Activated CD4-positive, alpha-beta memory T cell treated with anti-CD3 and anti-CD28 coated beads for 36 hours (primary cell): ENCODE data around the gene STRN3. TPM values are rescaled to one million over a fixed set of nuclear protein-coding genes. Genes with fewer than 3 reads are reported as not detected.

Experiments
- CTCF ChIA-PET: fragments of 350-600 bp; sonication (Branson Sonifier 250); formaldehyde crosslinking; loops from one replicate; lab custom pipeline; 2021; ENCODE audit warnings: antibody characterized with exemption, inconsistent platforms; lab: Charles Lee
- POLR2A ChIA-PET: fragments of 350-600 bp; sonication (Branson Sonifier 250); formaldehyde crosslinking; loops from one replicate; lab custom pipeline; 2021; ENCODE audit warnings: antibody characterized with exemption; lab: Charles Lee
- DNase-seq: peaks from one replicate; pipeline ENCODE4 v3.0.0-alpha.2; 2020
- H3K27ac Mint-ChIP-seq: one replicate; pipeline ENCODE4 v1.8.0; 2021; ENCODE audit warnings: mixed read lengths
- H3K27me3 Mint-ChIP-seq: one replicate; pipeline ENCODE4 v1.8.0; 2021; ENCODE audit warnings: mixed read lengths
- H3K36me3 Mint-ChIP-seq: one replicate; pipeline ENCODE4 v1.8.0; 2021; ENCODE audit warnings: mixed read lengths
- H3K4me1 Mint-ChIP-seq: one replicate; pipeline ENCODE4 v1.8.0; 2021; ENCODE audit warnings: low read depth, mixed read lengths
- H3K4me3 Mint-ChIP-seq: one replicate; pipeline ENCODE4 v1.8.0; 2021; ENCODE audit warnings: mild to moderate bottlenecking, mixed read lengths
- H3K9me3 Mint-ChIP-seq: one replicate; pipeline ENCODE4 v1.8.0; 2021; ENCODE audit warnings: mixed read lengths
- intact Hi-C: fragments of 100-400 bp; cut with micrococcal nuclease; formaldehyde crosslinking; loops from one replicate; pipeline ENCODE4 v1.15.1; 2023
- total RNA-seq, 2 experiments: library from RNA; stranded (reverse); gene quantifications; one replicate each; pipeline ENCODE4 v1.2.3, GENCODE V29; 2021

STRN3 gene
- total RNA-seq, 2 experiments from 2014 or later, result 17.4 to 19.4 TPM

GRCh38 chr14:30996892-30997659 lies 29.1 kb downstream of the STRN3 start:
- H3K27me3 Mint-ChIP-seq, result no peaks in the 10 kb centered on the region
- CTCF ChIA-PET, result no interaction called here
- peaks cover 34% of the 10 kb centered on the region for H3K36me3 Mint-ChIP-seq
- no peak overlapping the region for H3K4me3 Mint-ChIP-seq
- peaks cover 19% of the 10 kb centered on the region for H3K9me3 Mint-ChIP-seq
- POLR2A ChIA-PET, result interaction anchor here (1.0 kb wide), 1 partner anchor 211 kb away, joined by 3 read pairs; the partner anchor contains the start of gene HECTD1
- H3K4me1 Mint-ChIP-seq, result peaks cover 39% of the 10 kb centered on the region
- H3K27ac Mint-ChIP-seq, result no peak overlapping the region
- intact Hi-C loops, result loop anchor here (10.0 kb wide), 1 partner anchor 208 kb away; the partner anchor contains the start of gene HECTD1
- no peak for DNase-seq

- H3K9me3 Mint-ChIP-seq, result peaks cover 19% of the 10 kb centered on the region
- no peak overlapping the region for H3K27ac Mint-ChIP-seq
- peaks cover 44% of the 10 kb centered on the region for H3K4me1 Mint-ChIP-seq
- POLR2A ChIA-PET, result interaction anchor here (0.7 to 1.0 kb wide), 3 partner anchors 9 to 212 kb away, joined by 3 read pairs; partner anchors contain the start of gene HECTD1
- H3K27me3 Mint-ChIP-seq, result no peaks in the 10 kb centered on the region
- no peak overlapping the region for H3K4me3 Mint-ChIP-seq
- peaks cover 26% of the 10 kb centered on the region for H3K36me3 Mint-ChIP-seq
- CTCF ChIA-PET, result interaction anchor here (0.7 to 1.0 kb wide), 2 partner anchors 16 to 59 kb away, joined by 3 to 5 read pairs; no protein-coding TSS in a partner anchor
- intact Hi-C loops, result loop anchor here (1.0 to 10.0 kb wide), 2 partner anchors 31 to 209 kb away; partner anchors contain the start of genes HECTD1 and STRN3
- DNase-seq, result no peak
Measured at GRCh38 chr14:30995689-30996088, 30.5 kb downstream of the STRN3 start.

DNA sequence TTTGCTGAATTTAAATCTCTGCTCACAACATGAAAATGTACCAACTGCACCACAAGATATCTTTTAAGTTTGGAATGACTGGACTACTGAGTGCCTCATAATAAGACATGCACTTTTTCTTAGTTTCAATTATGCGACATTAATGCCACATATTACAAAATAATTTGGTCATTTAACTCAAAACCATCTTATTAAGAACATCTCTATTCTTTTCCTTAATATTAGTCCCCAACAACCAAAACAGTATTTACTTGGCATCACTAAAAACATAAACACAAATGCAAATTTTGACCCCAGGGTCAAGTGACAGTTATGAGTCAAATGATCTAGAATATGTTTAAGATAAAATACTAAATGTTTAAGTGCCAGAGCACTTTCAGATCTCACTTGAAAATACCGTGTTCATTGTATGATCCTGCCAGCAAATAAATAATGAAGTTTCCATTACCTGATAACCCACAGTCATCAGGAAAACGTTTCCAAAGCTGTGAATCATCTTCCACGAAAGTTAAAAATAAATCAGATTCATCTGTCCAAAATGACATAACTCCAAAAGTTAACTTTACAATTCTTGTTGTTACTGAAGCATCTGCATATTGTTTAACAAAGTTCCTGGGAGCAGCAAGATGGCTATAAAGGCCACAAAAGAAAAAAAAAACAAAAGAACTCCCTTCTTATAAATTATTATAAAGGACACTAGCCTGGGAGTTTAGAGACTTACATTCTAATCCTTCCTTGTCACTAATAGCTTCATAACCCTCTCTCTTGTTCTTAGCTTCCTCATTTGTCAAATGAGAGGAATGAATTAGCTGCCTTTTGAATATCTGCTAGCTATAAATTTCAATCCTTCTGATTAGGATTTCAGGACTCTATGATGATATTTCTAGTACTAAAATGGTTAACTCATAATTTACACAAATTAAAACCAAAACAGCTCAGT lies 31.2 kb downstream of the STRN3 start:
- Mint-ChIP-seq H3K4me1 (peaks cover 44% of the 10 kb centered on the region), H3K27me3 (no peaks in the 10 kb centered on the region), H3K4me3 (no peak overlapping the region), H3K9me3 (peaks cover 19% of the 10 kb centered on the region), H3K36me3 (peaks cover 24% of the 10 kb centered on the region), H3K27ac (peak overlapping the region; percentile 52)
- intact Hi-C loops, result loop anchor here (1.0 to 10.0 kb wide), 2 partner anchors 31 to 210 kb away; partner anchors contain the start of genes HECTD1 and STRN3
- POLR2A ChIA-PET, result interaction anchor here (0.9 kb wide), 1 partner anchor 32 kb away, joined by 3 read pairs; no protein-coding TSS in a partner anchor
- no peak for DNase-seq
- CTCF ChIA-PET, result interaction anchor here (0.7 to 1.0 kb wide), 2 partner anchors 15 to 60 kb away, joined by 3 to 5 read pairs; no protein-coding TSS in a partner anchor

DNA sequence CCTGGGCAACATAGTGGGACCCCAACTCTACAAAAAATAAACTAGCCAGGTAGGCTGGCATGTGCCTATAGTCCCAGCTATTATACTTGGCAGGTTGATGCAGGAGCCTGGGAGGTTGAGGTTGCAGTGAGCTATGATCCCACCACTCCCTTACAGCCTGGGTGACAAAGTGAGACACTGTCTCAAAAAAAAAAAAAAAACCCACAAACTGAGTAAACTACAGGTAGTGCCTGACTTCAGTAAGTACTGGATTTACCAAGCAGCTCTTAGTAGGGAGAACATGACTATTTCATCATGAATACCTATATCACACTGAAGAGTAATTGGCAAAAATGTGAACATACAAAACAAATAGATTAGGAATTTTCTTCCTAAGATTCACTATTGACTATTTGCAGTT lies 33.1 kb downstream of the STRN3 start:
- CTCF ChIA-PET, result interaction anchor here (0.6 to 1.3 kb wide), 3 partner anchors 23 to 114 kb away, joined by 3 to 4 read pairs (median 3); no protein-coding TSS in a partner anchor

GRCh38 chr14:30991408-30991807 lies 34.8 kb downstream of the STRN3 start:
- Mint-ChIP-seq H3K27me3 (no peaks in the 10 kb centered on the region), H3K4me3 (no peak overlapping the region), H3K4me1 (peaks cover 51% of the 10 kb centered on the region), H3K27ac (peak overlapping the region; percentile 4), H3K36me3 (no peaks in the 10 kb centered on the region), H3K9me3 (no peaks in the 10 kb centered on the region)
- ChIA-PET CTCF (interaction anchor here (1.0 kb wide), 1 partner anchor 11 kb away, joined by 3 read pairs; no protein-coding TSS in a partner anchor), POLR2A (no interaction called here)
- intact Hi-C loops, result loop anchor here (10.0 kb wide), 1 partner anchor 213 kb away; the partner anchor contains the start of gene HECTD1
- DNase-seq, result no peak

More for the DNA sequence above, 33.1 kb downstream of the STRN3 start:
- Mint-ChIP-seq H3K36me3 (peaks cover 9% of the 10 kb centered on the region), H3K27me3 (no peaks in the 10 kb centered on the region), H3K27ac (no peak overlapping the region), H3K4me1 (peaks cover 56% of the 10 kb centered on the region), H3K4me3 (no peak overlapping the region), H3K9me3 (peaks cover 7% of the 10 kb centered on the region)
- POLR2A ChIA-PET, result no interaction called here
- intact Hi-C loops, result loop anchor here (10.0 kb wide), 1 partner anchor 212 kb away; the partner anchor contains the start of gene HECTD1
- DNase-seq, result peak; percentile 31

GRCh38 chr14:30990770-30991169 lies 35.4 kb downstream of the STRN3 start:
- intact Hi-C loops, result loop anchor here (10.0 kb wide), 1 partner anchor 214 kb away; the partner anchor contains the start of gene HECTD1
- no peak overlapping the region for H3K4me3 Mint-ChIP-seq
- CTCF ChIA-PET, result interaction anchor here (1.0 kb wide), 1 partner anchor 11 kb away, joined by 3 read pairs; no protein-coding TSS in a partner anchor
- H3K9me3 Mint-ChIP-seq, result no peaks in the 10 kb centered on the region
- H3K4me1 Mint-ChIP-seq, result peaks cover 48% of the 10 kb centered on the region
- H3K27ac Mint-ChIP-seq, result no peak overlapping the region
- no peak for DNase-seq
- POLR2A ChIA-PET, result interaction anchor here (1.0 kb wide), 1 partner anchor 36 kb away, joined by 3 read pairs; the partner anchor contains the start of gene STRN3
- H3K27me3 Mint-ChIP-seq, result no peaks in the 10 kb centered on the region
- no peaks in the 10 kb centered on the region for H3K36me3 Mint-ChIP-seq

DNA sequence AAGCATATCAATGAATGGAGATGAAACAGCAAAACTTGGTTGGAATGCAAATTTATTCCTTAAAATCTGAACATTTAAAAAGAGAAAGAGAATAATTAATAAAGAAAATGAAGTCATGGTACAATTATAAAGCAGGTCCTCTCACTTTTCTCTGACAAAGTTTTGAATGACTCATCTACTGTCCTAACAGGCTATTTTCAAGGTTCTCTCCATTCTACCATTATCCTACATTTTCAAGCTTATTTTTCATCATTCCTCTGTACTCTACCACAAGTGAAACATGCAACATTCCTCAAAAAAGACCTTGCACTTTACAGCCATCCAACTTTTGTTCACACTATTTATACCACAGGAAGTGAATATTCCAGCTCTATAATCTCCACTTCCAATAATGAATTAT lies 37.7 kb downstream of the STRN3 start:
- Mint-ChIP-seq H3K4me3 (no peak overlapping the region), H3K36me3 (no peaks in the 10 kb centered on the region), H3K27ac (no peak overlapping the region), H3K4me1 (peaks cover 34% of the 10 kb centered on the region), H3K27me3 (no peaks in the 10 kb centered on the region), H3K9me3 (no peaks in the 10 kb centered on the region)
- no peak for DNase-seq
- CTCF ChIA-PET, result no interaction called here
- intact Hi-C loops, result no loop called here
- POLR2A ChIA-PET, result no interaction called here

- H3K27me3 Mint-ChIP-seq, result no peaks in the 10 kb centered on the region
- H3K4me3 Mint-ChIP-seq, result no peak overlapping the region
- H3K36me3 Mint-ChIP-seq, result no peaks in the 10 kb centered on the region
- no peaks in the 10 kb centered on the region for H3K9me3 Mint-ChIP-seq
- no peak overlapping the region for H3K27ac Mint-ChIP-seq
- H3K4me1 Mint-ChIP-seq, result peaks cover 17% of the 10 kb centered on the region
- intact Hi-C loops, result no loop called here
- ChIA-PET POLR2A (interaction anchor here (0.8 kb wide), 1 partner anchor 10 kb away, joined by 3 read pairs; no protein-coding TSS in a partner anchor), CTCF (interaction anchor here (1.3 kb wide), 1 partner anchor 97 kb away, joined by 4 read pairs; no protein-coding TSS in a partner anchor)
- no peak for DNase-seq
Measured at GRCh38 chr14:30985796-30986195, 40.4 kb downstream of the STRN3 start.

DNA sequence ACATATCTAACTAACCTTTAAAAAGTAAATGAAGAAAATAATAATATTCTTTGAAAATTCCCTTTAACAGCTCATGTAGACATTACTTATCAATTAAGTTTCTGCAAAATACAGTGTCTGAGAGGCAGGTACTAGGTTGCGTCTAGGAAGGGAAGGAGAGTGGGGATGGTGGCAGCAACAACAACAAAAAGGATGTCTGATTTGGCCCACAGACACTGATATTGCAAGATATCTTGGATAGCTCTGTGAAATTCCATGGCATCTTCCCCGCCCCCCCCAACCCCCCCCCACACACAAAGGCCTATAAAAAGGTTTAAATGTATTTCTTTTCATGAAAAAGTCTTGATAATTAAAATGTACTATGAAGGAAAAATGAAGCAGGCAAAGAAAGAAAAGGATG lies 42.3 kb downstream of the STRN3 start:
- no peak overlapping the region for H3K4me3 Mint-ChIP-seq
- no peak overlapping the region for H3K27ac Mint-ChIP-seq
- no peak for DNase-seq
- ChIA-PET CTCF (interaction anchor here (0.9 kb wide), 2 partner anchors 14 to 99 kb away, joined by 3 to 4 read pairs; no protein-coding TSS in a partner anchor), POLR2A (no interaction called here)
- H3K4me1 Mint-ChIP-seq, result peaks cover 11% of the 10 kb centered on the region
- H3K27me3 Mint-ChIP-seq, result no peaks in the 10 kb centered on the region
- H3K9me3 Mint-ChIP-seq, result no peaks in the 10 kb centered on the region
- H3K36me3 Mint-ChIP-seq, result no peaks in the 10 kb centered on the region
- intact Hi-C loops, result no loop called here

GRCh38 chr14:30982533-30982932 lies 43.6 kb downstream of the STRN3 start:
- ChIA-PET POLR2A (no interaction called here), CTCF (interaction anchor here (0.6 to 2.0 kb wide), 2 partner anchors 104 to 431 kb away, joined by 3 to 7 read pairs; no protein-coding TSS in a partner anchor)
- DNase-seq, result no peak
- intact Hi-C loops, result no loop called here
- no peak overlapping the region for H3K4me3 Mint-ChIP-seq
- H3K27me3 Mint-ChIP-seq, result no peaks in the 10 kb centered on the region
- peaks cover 11% of the 10 kb centered on the region for H3K4me1 Mint-ChIP-seq
- no peak overlapping the region for H3K27ac Mint-ChIP-seq
- H3K9me3 Mint-ChIP-seq, result no peaks in the 10 kb centered on the region
- H3K36me3 Mint-ChIP-seq, result no peaks in the 10 kb centered on the region

- H3K4me3 Mint-ChIP-seq, result no peak overlapping the region
- H3K27ac Mint-ChIP-seq, result no peak overlapping the region
- H3K36me3 Mint-ChIP-seq, result no peaks in the 10 kb centered on the region
- CTCF ChIA-PET, result interaction anchor here (0.6 to 2.5 kb wide), 9 partner anchors 10 to 358 kb away, joined by 3 to 21 read pairs (median 5); partner anchors contain the start of gene STRN3
- H3K4me1 Mint-ChIP-seq, result peaks cover 11% of the 10 kb centered on the region
- intact Hi-C loops, result loop anchor here (1.0 to 2.0 kb wide), 2 partner anchors 101 to 376 kb away; no protein-coding TSS in a partner anchor
- no peaks in the 10 kb centered on the region for H3K27me3 Mint-ChIP-seq
- POLR2A ChIA-PET, result no interaction called here
- peaks cover 2% of the 10 kb centered on the region for H3K9me3 Mint-ChIP-seq
- no peak for DNase-seq
Measured at GRCh38 chr14:30980980-30981379, 45.2 kb downstream of the STRN3 start.
